GM12873 (cell line): Measurements from ENCODE around the gene ZNF544.

Experiments used
- TF ChIP-seq, protein P1 (sequence below): IDR thresholded peaks from 2 replicates; pipeline ENCODE4 v1.5.1; 2012; ENCODE audit warnings: low read depth, mild to moderate bottlenecking, moderate library complexity, low read length, control low read depth; ENCODE audit not compliant: insufficient read depth; ENCODE audit errors: missing control alignments

Gene ZNF544

GRCh38 chr19:58294743-58295374 is 66.1 kb downstream of the ZNF544 start:
- TF ChIP-seq, protein P1, sequence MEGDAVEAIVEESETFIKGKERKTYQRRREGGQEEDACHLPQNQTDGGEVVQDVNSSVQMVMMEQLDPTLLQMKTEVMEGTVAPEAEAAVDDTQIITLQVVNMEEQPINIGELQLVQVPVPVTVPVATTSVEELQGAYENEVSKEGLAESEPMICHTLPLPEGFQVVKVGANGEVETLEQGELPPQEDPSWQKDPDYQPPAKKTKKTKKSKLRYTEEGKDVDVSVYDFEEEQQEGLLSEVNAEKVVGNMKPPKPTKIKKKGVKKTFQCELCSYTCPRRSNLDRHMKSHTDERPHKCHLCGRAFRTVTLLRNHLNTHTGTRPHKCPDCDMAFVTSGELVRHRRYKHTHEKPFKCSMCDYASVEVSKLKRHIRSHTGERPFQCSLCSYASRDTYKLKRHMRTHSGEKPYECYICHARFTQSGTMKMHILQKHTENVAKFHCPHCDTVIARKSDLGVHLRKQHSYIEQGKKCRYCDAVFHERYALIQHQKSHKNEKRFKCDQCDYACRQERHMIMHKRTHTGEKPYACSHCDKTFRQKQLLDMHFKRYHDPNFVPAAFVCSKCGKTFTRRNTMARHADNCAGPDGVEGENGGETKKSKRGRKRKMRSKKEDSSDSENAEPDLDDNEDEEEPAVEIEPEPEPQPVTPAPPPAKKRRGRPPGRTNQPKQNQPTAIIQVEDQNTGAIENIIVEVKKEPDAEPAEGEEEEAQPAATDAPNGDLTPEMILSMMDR = no peak

DNA sequence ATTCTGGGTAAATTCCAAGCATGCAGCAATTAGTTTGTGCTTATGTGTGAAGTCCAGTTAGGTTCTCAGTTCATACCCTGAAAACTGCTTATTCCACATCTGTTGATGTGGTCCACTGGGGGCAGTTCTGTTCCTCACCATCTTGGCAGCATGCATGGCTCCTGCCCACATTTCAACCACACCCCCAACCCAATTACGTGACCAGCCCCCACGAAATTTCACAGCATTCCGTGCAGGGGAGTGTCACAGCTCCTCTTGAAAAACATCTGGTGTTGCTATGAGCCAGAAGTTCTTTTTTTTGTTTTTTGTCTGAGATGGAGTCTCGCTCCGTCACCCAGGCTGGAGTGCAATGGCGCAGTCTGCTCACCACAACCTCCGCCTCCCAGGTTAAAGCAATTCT is 67.4 kb downstream of the ZNF544 start:
- TF ChIP-seq, protein P1 = no peak

- TF ChIP-seq, protein P1 = no peak
Observed at GRCh38 chr19:58300620-58301019, 71.9 kb downstream of the ZNF544 start.

GRCh38 chr19:58304255-58304654 is 75.5 kb downstream of the ZNF544 start:
- TF ChIP-seq, protein P1 = no peak

DNA sequence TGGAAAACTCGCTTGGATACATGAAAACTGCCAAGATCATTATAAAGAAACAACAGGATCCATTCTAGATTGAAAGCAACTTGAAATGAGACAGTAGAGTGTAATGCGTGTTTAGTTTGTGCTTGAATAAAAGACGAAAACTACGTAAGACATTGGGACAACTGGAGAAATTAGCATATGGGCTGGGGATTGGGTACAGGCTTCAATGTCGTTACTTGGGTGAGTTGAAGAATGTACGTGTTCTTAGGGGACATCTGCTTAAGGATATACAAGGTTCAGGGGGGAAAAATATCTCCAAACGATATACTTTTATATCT is 76.0 kb downstream of the ZNF544 start:
- TF ChIP-seq, protein P1 = no peak

DNA sequence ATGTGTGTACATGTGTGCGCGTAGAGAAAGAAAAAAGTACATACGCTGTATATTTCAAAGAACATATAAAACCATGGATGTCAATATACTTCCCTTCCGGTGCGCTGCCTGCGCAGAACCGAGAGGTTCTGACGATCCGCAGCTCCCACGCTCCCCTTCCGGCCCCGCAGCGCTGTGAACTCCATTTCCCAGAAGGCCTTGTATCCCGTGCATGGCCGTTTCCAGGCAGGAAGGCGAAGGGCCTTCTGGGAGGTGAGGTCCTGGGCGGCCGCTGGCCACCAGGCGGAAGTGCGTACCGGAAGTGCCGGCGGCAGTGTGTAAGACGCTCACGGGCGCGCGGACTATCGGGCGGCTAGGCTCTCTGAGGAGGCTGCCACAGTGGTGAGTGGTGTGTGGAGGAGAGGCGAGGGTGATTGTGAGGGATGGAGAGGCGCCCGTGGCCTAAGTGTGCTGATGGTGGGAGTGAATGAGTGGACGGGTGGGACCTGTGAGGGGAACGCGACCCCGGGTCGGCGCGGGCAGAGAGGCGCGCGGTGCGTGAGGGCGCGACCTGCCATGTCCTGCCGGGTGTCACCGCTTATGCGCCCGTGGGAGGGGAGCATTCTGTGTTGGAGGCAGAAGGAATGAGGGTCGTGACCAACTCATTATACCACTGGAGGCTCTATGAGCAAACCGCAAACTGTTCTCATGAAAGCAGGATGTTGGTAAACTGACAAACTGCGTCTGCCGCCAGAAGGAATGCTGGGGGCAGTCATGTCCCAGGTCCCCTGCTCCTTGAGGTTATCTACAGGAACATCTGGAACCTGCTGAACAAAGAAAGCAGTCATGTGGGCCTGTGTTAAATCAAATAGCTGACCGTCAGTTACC is 76.6 kb downstream of the ZNF544 start, which contains the start of gene ERVK3-1:
ERVK3-1 (plus strand) TSS at position 313 of the 867 bp plus-strand sequence. CDS start 6,792 bp downstream, outside the sequence.
- TF ChIP-seq, protein P1 = no peak

DNA sequence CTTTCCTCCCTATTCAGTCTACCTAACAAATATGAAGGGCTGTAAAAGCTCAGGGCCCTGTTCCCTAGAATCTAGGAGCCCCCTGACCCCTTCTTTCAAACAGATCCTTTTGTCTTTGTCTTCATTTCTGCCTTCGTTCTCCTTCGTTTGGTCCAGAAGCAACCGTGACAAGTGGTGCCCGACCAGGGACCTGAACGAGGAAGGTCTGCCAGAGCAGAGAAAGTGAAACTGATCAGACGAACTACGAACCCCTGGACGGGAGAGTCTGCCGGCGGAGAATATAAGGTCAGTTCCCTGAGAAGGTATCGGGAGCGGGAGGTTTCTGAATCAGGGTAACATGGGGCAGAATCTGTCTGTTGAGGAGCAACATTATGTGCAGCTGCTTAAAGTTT is 77.2 kb downstream of the ZNF544 start:
- TF ChIP-seq, protein P1 = no peak
